Right ventricle myocardium inferior (tissue), 1 donor: ENCODE data around the gene VSTM4. TPM values are rescaled to one million over a fixed set of nuclear protein-coding genes. Genes with fewer than 3 reads are reported as not detected.

Source experiments
- ATAC-seq: fragments of 200-7000 bp; cut with Tn5 transposase; one replicate; pipeline ENCODE4 v1.9.1; 2020; ENCODE audit warnings: mild to moderate bottlenecking, moderate library complexity
- DNase-seq: peaks from one replicate; pipeline ENCODE4 v3.0.0; 2021; ENCODE audit errors: missing footprints
- intact Hi-C: fragments of 100-400 bp; cut with DNase I; formaldehyde crosslinking; loops from one replicate; pipeline ENCODE4 v1.11.0; 2022
- total RNA-seq: library from RNA; stranded (reverse); fragmentation: NEBNext Ultra II Directional; extraction: Animal tissue kit (Norgen Biotek cat#: 25700); gene quantifications from one replicate; pipeline ENCODE4 v1.2.1, GENCODE V29; 2021
- donor health status: DM: no; HTN: yes; CAD: no; lungs with severe emphysema.

Gene VSTM4
- total RNA-seq, 1 donor from 2014 or later = 21.8 TPM

- peak; percentile 88 for ATAC-seq
- no peak for DNase-seq
- intact Hi-C loops = loop anchor here (2.0 to 5.0 kb wide), 2 partner anchors 44 to 107 kb away; partner anchors contain the start of gene VSTM4
Observed at GRCh38 chr10:49008091-49008490, 107.2 kb downstream of the VSTM4 start.

DNA sequence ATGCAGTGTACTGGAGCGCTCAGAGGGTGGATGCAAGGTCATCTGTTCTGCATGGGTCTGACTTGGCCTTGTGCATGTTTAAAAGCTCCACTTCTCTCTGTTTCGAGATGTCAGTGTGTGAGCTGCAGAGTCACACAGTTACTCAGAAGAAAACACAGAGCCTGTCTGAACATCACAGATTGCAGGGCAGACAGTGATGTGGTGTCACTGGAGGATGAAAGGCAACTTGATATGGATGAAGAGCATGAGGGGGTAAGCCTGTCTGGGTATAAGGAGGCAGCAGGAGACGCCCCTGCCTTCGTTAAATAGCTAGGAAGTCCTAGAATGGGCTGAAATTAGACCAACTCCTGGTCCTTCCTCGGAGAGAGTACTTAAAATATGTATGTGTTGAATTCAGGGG lies 108.2 kb downstream of the VSTM4 start:
- DNase-seq (no peak), ATAC-seq (no peak)
- intact Hi-C loops = loop anchor here (5.0 kb wide), 1 partner anchor 45 kb away; no protein-coding TSS in a partner anchor

DNA sequence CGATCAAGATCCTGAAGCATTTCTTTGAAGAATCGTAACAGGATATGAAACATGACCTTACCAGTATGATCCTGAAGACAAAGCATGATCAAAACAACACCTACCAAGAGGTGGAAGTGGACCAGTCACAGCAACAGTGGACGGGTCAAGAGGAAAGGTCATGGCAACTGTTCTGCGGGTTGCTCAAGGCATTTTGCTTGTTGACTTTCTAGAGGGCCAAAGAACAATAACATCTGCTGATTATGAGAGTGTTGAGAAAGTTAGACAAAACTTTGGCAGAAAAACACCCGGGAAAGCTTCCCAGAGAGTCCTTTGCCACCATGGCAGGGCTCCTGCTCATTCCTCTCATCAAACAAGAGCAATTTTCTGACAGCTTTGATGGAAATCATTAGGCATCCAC lies 110.1 kb downstream of the VSTM4 start:
- no peak for DNase-seq
- ATAC-seq = no peak
- intact Hi-C loops = loop anchor here (5.0 kb wide), 1 partner anchor 47 kb away; no protein-coding TSS in a partner anchor

- DNase-seq (no peak), ATAC-seq (peak; percentile 90)
- intact Hi-C loops = loop anchor here (2.0 kb wide), 1 partner anchor 21 kb away; no protein-coding TSS in a partner anchor
Observed at GRCh38 chr10:49001870-49002672, 113.3 kb downstream of the VSTM4 start.

DNA sequence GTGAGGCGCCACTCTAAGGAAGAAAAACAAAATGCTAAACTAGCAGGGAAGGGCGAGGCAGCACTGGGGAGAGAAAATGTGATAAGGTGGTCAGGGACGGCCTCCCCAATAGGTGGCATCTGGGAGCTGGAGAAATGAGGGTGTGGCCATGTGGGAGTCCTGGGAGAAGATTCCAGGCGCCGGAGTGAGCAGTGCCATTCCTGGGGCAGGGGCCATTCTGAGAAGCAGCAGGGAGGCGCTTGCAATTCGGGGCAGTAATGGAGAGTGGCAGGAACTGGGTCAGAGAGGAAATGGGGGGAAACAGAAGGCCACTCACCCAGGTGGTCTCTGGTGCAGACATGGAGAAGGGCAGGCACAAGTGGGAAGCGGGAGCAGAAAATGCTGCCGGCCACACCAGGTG lies 113.9 kb downstream of the VSTM4 start:
- intact Hi-C loops = no loop called here
- ATAC-seq = peak; percentile 49
- DNase-seq = no peak

DNA sequence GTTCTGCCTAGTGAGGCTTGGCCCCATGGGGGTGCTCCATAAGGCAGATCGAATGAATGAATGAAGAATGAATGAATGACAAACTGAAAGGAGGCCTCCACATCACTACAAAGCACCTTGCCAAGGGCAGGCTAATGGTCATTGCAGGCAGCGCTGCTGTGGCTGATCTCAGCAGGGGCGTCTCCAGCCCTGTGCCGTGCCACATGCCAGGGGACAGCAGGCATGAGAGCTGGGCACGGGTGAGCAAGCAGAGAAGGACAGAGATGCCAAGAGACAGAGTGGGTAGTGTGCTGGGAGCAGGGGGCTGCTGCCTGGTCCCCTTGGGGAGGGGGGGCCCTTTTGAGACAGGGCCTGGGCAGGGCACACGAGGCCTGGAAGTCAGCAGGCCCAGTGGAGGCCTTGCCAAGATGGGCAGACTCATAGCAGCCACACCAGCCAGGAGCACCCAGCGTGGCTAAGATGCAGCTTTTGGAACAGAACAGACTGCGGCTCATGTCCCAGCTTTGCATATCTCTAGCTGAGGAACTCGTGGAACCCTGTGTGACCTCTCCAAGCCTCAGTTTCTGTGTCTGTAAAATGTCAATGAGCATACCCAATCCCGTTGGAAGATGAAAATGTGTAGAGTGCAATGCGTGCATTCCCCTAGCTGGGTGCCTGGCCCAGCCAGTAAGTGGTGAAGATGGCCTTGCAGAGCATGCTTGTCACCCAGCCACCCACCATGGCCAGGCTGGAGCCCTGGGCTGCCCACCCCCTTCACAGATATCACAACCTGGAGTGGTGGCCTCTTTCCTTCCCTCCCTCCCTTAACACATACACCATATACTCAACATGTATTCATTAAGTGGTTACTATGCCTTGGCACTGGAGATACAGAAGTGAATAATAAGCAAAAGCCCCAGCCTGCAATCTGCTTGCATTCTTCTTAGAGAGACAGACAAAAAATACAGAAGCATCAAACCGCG lies 114.6 kb downstream of the VSTM4 start:
- DNase-seq (no peak), ATAC-seq (peak; percentile 49)
- intact Hi-C loops = no loop called here

- ATAC-seq = no peak
- intact Hi-C loops = no loop called here
- no peak for DNase-seq
Observed at GRCh38 chr10:48999346-48999745, 116.0 kb downstream of the VSTM4 start.

- no peak for DNase-seq
- intact Hi-C loops = no loop called here
- no peak for ATAC-seq
Observed at GRCh38 chr10:48996329-48996728, 119.0 kb downstream of the VSTM4 start.

DNA sequence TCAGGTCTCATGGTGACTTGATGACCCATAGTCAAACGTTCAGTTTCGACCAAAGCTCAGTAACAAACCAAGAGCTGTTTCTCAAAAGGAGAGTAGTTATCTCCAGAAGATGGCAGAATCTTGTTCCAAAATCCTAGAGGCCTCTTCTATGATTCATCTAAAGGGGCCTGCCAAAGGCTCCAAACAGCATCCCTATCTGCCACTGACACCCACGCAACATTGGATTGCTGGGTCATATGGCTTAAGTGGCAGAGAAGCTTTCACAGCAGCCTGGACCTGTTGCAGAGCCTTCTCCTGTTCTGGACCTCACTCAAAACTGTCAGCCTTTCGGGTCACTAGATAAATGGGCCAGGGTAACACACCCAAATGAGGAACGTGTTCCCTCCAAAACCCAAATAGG lies 121.7 kb downstream of the VSTM4 start:
- intact Hi-C loops = no loop called here

DNA sequence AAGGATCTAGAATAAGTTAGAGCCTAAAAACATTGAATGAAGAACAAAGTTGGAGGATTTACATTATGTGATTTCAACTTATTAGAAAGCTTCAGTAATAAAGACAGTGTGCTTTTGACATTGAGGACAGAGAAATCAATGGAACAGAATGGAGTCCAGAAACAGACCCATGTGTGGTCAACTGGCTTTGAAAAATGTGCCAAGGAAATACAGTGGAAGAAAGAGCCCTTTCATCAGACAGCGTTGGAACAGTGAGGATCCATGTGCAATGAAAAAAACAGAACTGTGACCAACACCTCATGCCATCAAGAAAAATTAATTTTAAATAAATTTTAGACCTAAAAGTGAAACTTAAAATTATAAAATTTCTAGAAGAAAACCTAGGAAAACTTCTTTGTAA lies 125.1 kb downstream of the VSTM4 start:
- intact Hi-C loops = no loop called here
- ATAC-seq (no peak), DNase-seq (no peak)

More for the DNA sequence above, 121.7 kb downstream of the VSTM4 start:
- no peak for DNase-seq
- ATAC-seq = no peak

DNA sequence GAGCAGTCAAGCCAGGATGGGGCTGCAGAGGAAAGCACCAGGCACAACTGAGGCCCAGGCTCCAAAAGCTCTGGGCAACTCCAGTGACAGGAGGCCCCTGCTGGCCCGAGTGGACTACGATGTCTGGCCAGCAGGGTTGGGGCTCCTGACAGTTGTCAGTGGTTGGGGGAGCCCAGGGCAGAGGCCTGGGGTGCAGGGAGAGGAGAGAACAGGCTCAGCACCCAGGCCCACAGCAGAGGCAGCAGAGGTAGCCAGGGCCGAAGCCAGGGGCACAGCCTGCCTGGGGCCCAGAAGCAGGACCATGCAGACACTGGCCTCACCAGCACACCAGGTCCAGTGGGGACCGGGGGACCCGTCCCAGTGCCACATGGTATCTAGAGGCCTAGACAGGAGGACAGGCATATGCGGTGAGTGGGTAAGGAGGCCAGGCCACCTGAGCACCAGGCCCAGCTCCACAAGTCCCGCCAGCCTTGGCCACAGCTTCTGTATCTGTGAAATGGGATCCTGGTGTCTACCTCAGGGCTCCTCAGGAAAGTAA lies 129.6 kb downstream of the VSTM4 start:
- intact Hi-C loops = no loop called here
- no peak for ATAC-seq
- DNase-seq = no peak

DNA sequence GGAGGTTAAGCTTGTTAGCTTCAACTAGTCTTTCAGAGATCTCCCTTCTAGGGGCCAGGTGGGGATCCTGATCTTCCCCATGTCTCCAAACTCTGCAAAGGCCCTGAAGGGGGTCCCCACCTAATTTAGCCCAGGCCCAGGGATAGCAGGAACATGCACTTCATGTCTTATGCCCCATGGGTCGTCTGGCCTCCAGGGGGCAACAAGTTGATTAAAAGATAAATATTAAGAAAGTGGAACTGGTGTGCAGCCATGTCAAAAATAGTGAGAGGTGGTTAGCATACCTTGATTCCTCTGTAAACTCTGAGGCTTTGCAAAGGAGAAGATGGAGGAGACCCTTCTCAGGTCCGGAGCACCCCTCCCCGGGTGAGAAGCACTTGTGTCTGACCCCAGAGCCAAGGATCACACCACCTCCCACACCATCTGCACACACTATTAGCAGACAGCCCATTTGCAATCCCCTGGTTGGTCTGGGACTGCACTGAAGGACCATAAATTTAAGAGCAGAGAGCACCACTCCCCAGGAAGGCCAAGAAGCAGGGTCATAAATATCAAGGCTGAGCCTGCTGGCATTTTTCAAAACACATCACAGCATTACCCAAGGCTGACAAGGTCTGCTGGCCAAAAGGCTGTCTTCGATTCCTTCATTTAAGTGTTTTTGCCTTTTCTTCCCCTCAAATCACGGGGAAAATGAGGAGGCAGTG lies 131.5 kb downstream of the VSTM4 start:
- intact Hi-C loops = loop anchor here (5.0 kb wide), 3 partner anchors 134 to 529 kb away; partner anchors contain the start of gene VSTM4
- DNase-seq (no peak), ATAC-seq (no peak)

DNA sequence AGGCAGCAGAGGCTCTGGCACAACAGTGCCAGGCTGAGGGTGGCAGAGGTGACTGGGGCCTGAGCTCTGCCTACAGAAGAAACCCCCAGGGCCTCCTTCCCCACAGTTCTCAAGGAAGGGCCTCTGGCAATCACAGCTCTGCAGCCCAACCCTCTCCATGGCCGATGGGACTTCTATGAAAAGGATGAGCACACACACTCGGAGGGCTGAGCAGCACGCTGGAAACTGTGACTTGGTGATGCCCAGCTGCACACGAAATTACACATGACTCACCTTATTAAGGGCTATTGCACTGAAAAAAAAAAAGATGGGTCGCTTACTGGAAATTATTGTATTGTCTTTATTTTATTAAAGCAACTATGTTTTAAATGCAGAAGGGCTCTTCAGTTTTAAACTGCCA lies 132.7 kb downstream of the VSTM4 start:
- intact Hi-C loops = loop anchor here (5.0 kb wide), 3 partner anchors 135 to 530 kb away; partner anchors contain the start of gene VSTM4
- ATAC-seq (no peak), DNase-seq (no peak)

DNA sequence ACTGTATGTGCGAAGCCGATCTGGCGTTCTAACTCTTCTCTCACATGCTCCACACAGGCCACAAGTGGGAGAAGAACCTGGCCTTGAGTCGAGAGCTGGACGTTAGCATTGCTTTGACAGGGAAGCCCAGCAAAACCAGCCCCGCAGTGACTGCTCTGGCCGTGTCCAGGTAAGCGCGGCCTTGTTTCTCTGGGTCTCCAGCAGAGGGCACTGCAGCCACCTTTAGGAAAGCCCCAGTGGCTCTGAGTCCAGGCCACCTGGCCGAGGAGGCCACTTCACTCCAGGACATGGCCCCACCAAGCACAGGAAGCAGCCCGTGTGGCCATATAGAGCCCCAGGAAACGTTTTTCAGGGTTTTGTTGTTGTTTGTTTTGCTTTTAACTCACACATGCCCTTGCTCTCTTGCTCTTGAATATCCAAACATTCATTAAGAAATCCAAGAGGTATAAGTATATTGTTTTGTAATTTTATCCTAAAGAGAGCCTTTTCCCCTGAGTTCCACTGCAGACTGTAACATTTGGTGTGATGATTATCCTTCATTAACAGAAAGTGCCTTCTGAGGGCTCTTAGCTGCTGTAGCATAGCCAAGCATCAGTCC lies 133.9 kb downstream of the VSTM4 start:
- intact Hi-C loops = loop anchor here (2.0 to 5.0 kb wide), 5 partner anchors 21 to 531 kb away; partner anchors contain the start of gene VSTM4
- ATAC-seq (peak; percentile 86), DNase-seq (no peak)

- no peak for DNase-seq
- no peak for ATAC-seq
- intact Hi-C loops = no loop called here
Observed at GRCh38 chr10:48978318-48978717, 137.0 kb downstream of the VSTM4 start.

- intact Hi-C loops = no loop called here
- DNase-seq (no peak), ATAC-seq (peak; percentile 58)
Observed at GRCh38 chr10:48976196-48976595, 139.1 kb downstream of the VSTM4 start.

DNA sequence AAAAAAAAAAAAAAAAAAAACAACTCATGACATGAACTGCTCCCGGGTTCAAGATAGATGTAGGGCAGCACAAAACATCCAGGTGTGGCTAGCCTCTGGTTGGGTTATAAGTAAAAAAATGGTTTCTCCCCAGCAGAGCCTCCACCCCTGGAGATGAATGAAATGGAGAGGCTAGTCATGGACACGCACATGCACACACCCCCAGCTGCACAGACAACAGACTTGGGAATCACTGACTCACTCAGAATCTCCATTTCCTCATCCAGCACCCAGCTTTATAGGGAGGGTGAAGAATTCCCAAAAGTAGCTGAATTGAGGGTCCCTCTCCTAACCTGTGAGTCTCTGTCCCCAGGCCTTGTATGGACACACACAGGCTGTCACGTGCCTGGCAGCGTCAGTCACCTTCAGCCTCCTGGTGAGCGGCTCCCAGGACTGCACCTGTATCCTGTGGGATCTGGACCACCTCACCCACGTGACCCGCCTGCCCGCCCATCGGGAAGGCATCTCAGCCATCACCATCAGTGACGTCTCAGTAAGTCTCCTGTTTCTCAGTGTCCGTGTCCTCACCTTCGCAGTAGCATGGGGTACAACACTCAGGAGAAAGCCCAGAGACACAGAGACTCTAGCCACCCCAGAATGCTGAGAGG lies 140.7 kb downstream of the VSTM4 start:
- intact Hi-C loops = no loop called here

GRCh38 chr10:48973065-48973464 lies 142.3 kb downstream of the VSTM4 start:
- no peak for ATAC-seq
- DNase-seq = no peak
- intact Hi-C loops = no loop called here

More for the DNA sequence above, 140.7 kb downstream of the VSTM4 start:
- no peak for DNase-seq
- no peak for ATAC-seq
